HepG2 (cell line): ENCODE data around the gene CLHC1. TPM values are rescaled to one million over a fixed set of nuclear protein-coding genes. Genes with fewer than 3 reads are reported as not detected.

Experiments used
- CHD4 ChIP-seq: fragments of 200-600 bp; sonication (generic); IDR thresholded peaks from 2 replicates; pipeline ENCODE4 v1.7.0; 2017; ENCODE audit warnings: mild to moderate bottlenecking, low read length, borderline replicate concordance
- CREBL2 ChIP-seq: sonication (generic); formaldehyde crosslinking; IDR thresholded peaks from 2 replicates; pipeline ENCODE4 v1.8.1; 2023; ENCODE audit warnings: missing genetic modification reagents, mild to moderate bottlenecking, borderline replicate concordance
- E2F2 ChIP-seq: sonication (generic); formaldehyde crosslinking; IDR thresholded peaks from 2 replicates; pipeline ENCODE4 v1.4.0; 2020; ENCODE audit warnings: missing genetic modification reagents, borderline replicate concordance
- GFI1 ChIP-seq: sonication (generic); formaldehyde crosslinking; IDR thresholded peaks from 2 replicates; pipeline ENCODE4 v1.5.0; 2020; ENCODE audit warnings: missing genetic modification reagents, mild to moderate bottlenecking, borderline replicate concordance
- HOMEZ ChIP-seq: IDR thresholded peaks from 2 replicates; pipeline ENCODE4 v1.6.1; 2016; ENCODE audit warnings: low read depth
- IKZF4 ChIP-seq: sonication (generic); formaldehyde crosslinking; IDR thresholded peaks from 2 replicates; pipeline ENCODE4 v1.5.1; 2020; ENCODE audit warnings: borderline replicate concordance, mild to moderate bottlenecking, low read depth, missing genetic modification reagents; ENCODE audit errors: not compliant biosample characterization
- NR3C1 ChIP-seq: sonication (generic); formaldehyde crosslinking; IDR thresholded peaks from 2 replicates; pipeline ENCODE4 v1.4.0; 2020; ENCODE audit warnings: missing genetic modification reagents
- THYN1 ChIP-seq: sonication (generic); formaldehyde crosslinking; IDR thresholded peaks from 2 replicates; pipeline ENCODE4 v1.8.1; 2023; ENCODE audit warnings: low read depth, mild to moderate bottlenecking, moderate library complexity, missing genetic modification reagents, borderline replicate concordance
- TRIM24 ChIP-seq: sonication (generic); formaldehyde crosslinking; IDR thresholded peaks from 2 replicates; pipeline ENCODE4 v1.8.0; 2022; ENCODE audit warnings: mild to moderate bottlenecking, missing genetic modification reagents
- U2AF2 ChIP-seq: fragments of 200-400 bp; formaldehyde crosslinking; IDR thresholded peaks from 2 replicates; pipeline ENCODE4 v1.6.1; 2017; ENCODE audit warnings: low read depth, mild to moderate bottlenecking, low read length
- ZMYM4 ChIP-seq: sonication (generic); formaldehyde crosslinking; IDR thresholded peaks from 2 replicates; pipeline ENCODE4 v1.8.1; 2023; ENCODE audit warnings: mild to moderate bottlenecking, missing genetic modification reagents
- ZNF138 ChIP-seq: sonication (generic); formaldehyde crosslinking; IDR thresholded peaks from 2 replicates; pipeline ENCODE4 v1.5.0; 2020; ENCODE audit warnings: mild to moderate bottlenecking, low read depth, missing genetic modification reagents
- ZNF232 ChIP-seq: sonication (generic); formaldehyde crosslinking; IDR thresholded peaks from 2 replicates; pipeline ENCODE4 v1.4.0; 2020; ENCODE audit warnings: missing genetic modification reagents, borderline replicate concordance
- ZNF318 ChIP-seq: sonication (generic); formaldehyde crosslinking; IDR thresholded peaks from 2 replicates; pipeline ENCODE4 v1.4.0; 2020; ENCODE audit warnings: mild to moderate bottlenecking, missing genetic modification reagents
- ZNF337 ChIP-seq: sonication (generic); formaldehyde crosslinking; IDR thresholded peaks from 2 replicates; pipeline ENCODE4 v1.5.1; 2020; ENCODE audit warnings: missing genetic modification reagents, low read depth, mild to moderate bottlenecking, borderline replicate concordance
- ZNF678 ChIP-seq: sonication (generic); formaldehyde crosslinking; IDR thresholded peaks from 2 replicates; pipeline ENCODE4 v1.4.0; 2020; ENCODE audit warnings: mild to moderate bottlenecking, missing genetic modification reagents
- ZSCAN12 ChIP-seq: sonication (generic); formaldehyde crosslinking; IDR thresholded peaks from 2 replicates; pipeline ENCODE4 v1.9.0; 2021; ENCODE audit warnings: mild to moderate bottlenecking, missing genetic modification reagents
- polyA plus RNA-seq, 8 experiments: library from polyadenylated mRNA; depleted of rRNA in 3 of 8; stranded (reverse) in 7 of 8; unstranded in 1 of 8; fragments of >200 nt; fragmentation: Illumina TruSeq in 4 of 8; extraction: Trizol in 4 of 8; gene quantifications; 2 replicates each; pipeline versions ENCODE4 v1.2.1 to v1.2.3, GENCODE V29; 2011 to 2016; ENCODE audit warnings: low read depth in 4 of 8, missing spikeins in 1 of 8, mixed read lengths in 1 of 8; ENCODE audit not compliant: insufficient read depth in 1 of 8
- total RNA-seq, 5 experiments: library from RNA; depleted of rRNA; stranded (reverse); fragments of >200 nt; fragmentation: Illumina TruSeq; extraction: Trizol; gene quantifications; 2 replicates each; pipeline ENCODE4 v1.2.3, GENCODE V29; 2016; ENCODE audit warnings: low read depth in 1 of 5

CLHC1 gene
- total and polyA plus RNA-seq, 2 of the 13 experiments (the other 11 are each of a cell fraction or from before 2014, with no cell fraction given) = 9.8 to 12.6 TPM

GRCh38 chr2:55268907-55269644 lies 37.0 kb upstream of the CLHC1 start, which contains the start of gene MTIF2 (continued):
- TF ChIP-seq ZNF318 (CRISPR knock-in tag) = peak; percentile 90
- peak; percentile 99 for TF ChIP-seq U2AF2
- TF ChIP-seq THYN1 (CRISPR knock-in tag) = 0 out of 2 replicates have a peak, but pooled peaks have one; percentile 83
- peak; percentile 91 for TF ChIP-seq GFI1 (CRISPR knock-in tag)
- peak; percentile 98 for TF ChIP-seq ZNF678
- peak; percentile 99 for TF ChIP-seq ZMYM4
- peak; percentile 74; the same call in 1 of the 2 replicates for TF ChIP-seq E2F2 (CRISPR knock-in tag)
- peak; percentile 81 for TF ChIP-seq ZNF232 (CRISPR knock-in tag)
- no peak for TF ChIP-seq CHD4
- no peak for TF ChIP-seq TRIM24 (CRISPR knock-in tag)
- no peak for TF ChIP-seq NR3C1 (CRISPR knock-in tag)
- TF ChIP-seq ZNF138 = peak; percentile 97
- TF ChIP-seq IKZF4 (CRISPR knock-in tag) = peak; percentile 93
- TF ChIP-seq ZSCAN12 = peak; percentile 82; the same call in 1 of the 2 replicates
- 0 out of 2 replicates have a peak, but pooled peaks have one; percentile 66 for TF ChIP-seq CREBL2 (CRISPR knock-in tag)
- peak; percentile 89 for TF ChIP-seq HOMEZ (CRISPR knock-in tag)
- TF ChIP-seq ZNF337 (CRISPR knock-in tag) = peak; percentile 97; the same call in 1 of the 2 replicates
